GM13977 (cell line): ENCODE data around the gene ARHGDIB.

Experiments
- DNase-seq: peaks from one replicate; pipeline ENCODE4 v3.0.0; 2012; ENCODE audit warnings: low spot score
- CTCF ChIP-seq: IDR thresholded peaks from 2 replicates; pipeline ENCODE4 v1.5.1; 2012; ENCODE audit warnings: mild to moderate bottlenecking, control low read depth; ENCODE audit not compliant: insufficient read depth; ENCODE audit errors: extremely low read depth, missing control alignments
- in situ Hi-C: fragments of 300-500 bp; cut with MboI; formaldehyde crosslinking; loops from one replicate; pipeline ENCODE4 v1.12.0; 2022; ENCODE audit warnings: low sequenced_read_pairs, low pct_unique_long_range_greater_than_20kb, mixed read lengths, inconsistent platforms; ENCODE audit not compliant: unreplicated experiment

The ARHGDIB gene

DNA sequence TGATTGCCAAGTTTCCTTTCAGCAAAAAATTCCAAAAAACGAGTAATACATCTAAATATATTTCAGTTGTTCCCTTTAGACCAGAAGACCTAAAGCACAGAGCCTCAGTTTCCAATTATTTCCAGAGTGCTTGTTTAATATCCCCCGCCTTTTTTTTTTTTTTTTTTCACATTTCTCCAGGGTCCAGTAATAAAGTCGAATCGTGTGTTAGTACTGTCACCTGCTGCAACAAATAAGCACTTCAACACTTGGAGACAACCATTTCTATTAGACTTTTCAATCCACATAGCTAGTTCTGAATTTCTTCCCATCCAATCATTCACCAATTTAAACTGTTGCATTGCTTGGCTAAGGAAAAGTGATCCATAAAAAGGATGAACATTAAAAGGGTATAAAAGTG, 25.0 kb upstream of the ARHGDIB start:
- TF ChIP-seq CTCF: no peak
- no peak for DNase-seq
- in situ Hi-C loops: loop anchor here (25.0 kb wide), 1 partner anchor 774 kb away; no protein-coding TSS in a partner anchor

DNA sequence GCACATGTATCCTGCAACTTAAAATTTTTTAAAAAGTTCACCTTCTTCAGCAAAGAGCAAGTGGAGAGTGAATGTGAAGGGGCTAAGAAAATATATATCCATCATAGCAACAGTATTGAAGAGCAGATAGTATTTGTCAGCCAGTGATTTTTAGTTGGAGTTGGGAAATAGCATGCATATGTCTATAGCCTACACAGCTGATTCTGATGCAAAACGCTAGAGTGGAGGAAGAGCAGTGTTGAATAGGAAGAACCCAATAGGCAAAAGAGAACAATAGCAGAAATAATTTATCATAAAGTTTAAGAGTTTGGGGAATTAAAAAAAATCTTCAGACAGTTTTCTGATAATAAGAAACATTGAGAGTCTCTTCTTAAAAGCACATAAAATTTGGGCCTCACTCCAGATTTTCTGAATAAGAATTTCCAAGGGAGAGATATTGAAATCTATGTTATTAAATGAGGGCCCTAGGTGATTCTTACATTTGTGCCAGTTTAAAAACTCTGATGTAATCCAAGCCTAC, 23.4 kb upstream of the ARHGDIB start:
- in situ Hi-C loops: loop anchor here (25.0 kb wide), 1 partner anchor 773 kb away; no protein-coding TSS in a partner anchor
- no peak for DNase-seq
- no peak for TF ChIP-seq CTCF

GRCh38 chr12:14984036-14984435, 22.6 kb upstream of the ARHGDIB start:
- no peak for DNase-seq
- TF ChIP-seq CTCF: no peak
- in situ Hi-C loops: loop anchor here (25.0 kb wide), 1 partner anchor 772 kb away; no protein-coding TSS in a partner anchor

- DNase-seq: no peak
- TF ChIP-seq CTCF: no peak
- in situ Hi-C loops: loop anchor here (25.0 kb wide), 1 partner anchor 771 kb away; no protein-coding TSS in a partner anchor
These were observed 21.6 kb upstream of the ARHGDIB start for GRCh38 chr12:14982991-14983390.

DNA sequence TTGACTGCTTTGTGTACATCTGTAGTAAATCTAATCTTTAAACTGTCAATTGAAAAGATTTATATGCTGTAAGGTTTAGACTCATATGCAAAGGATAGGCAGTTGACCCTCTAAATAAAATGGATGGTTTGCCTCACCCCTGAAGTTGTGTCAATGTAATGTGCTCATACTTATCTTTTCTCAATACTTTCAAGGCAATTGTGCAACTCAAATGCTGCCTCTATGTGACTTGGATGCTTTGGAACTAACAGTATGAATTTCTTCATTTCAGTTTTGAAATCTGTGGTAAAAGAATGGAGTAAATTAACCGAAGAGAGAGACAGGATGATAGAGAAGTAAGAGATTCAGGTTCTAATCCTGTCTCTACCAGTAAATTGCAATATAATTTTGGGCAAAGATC, 21.2 kb upstream of the ARHGDIB start:
- no peak for DNase-seq
- TF ChIP-seq CTCF: no peak
- in situ Hi-C loops: loop anchor here (25.0 kb wide), 1 partner anchor 770 kb away; no protein-coding TSS in a partner anchor

- TF ChIP-seq CTCF: no peak
- DNase-seq: peak; percentile 9
- in situ Hi-C loops: loop anchor here (25.0 kb wide), 1 partner anchor 769 kb away; no protein-coding TSS in a partner anchor
These were observed 19.6 kb upstream of the ARHGDIB start for GRCh38 chr12:14981049-14981448.
